HG03060 (cell line): Measurements from ENCODE around the gene HSD11B1L.

ENCODE experiments used
- ATAC-seq: cut with Tn5 transposase; IDR thresholded peaks from one replicate; pipeline ENCODE4 v1.9.1; 2021; ENCODE audit warnings: low read depth, moderate number of reproducible peaks; ENCODE audit not compliant: unreplicated experiment

The HSD11B1L gene

DNA sequence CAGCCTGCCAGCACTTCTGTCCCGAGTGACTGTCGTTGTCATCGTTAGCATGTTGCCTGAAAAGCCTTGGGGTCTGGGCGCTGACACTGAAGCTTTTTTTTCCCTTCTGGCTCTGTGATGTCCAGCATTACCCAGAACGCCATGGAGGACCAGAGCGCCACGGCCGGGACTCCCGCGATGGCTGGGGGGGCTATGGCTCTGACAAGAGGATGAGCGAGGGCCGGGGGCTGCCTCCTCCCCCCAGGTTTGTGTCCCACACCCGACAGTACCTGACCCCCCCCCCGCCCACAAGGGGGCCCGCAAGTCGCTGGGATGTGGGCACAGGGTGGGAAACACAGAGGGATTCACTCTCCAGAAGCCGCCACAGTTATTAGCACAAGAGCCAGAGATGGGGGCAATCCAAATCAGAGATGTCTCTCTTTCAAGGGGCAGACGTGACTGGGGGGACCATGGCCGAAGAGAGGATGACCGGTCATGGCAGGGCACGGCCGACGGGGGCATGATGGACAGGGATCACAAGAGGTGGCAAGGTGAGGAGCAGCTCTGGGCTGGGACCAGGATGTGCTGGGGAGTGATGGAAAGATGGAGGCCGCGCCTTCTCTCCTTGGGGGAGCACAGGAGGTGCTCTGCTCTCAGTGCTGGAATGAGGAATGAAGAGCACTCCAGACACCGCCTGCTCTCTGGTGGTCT is 13.8 kb upstream of the HSD11B1L start:
- ATAC-seq = no peak

DNA sequence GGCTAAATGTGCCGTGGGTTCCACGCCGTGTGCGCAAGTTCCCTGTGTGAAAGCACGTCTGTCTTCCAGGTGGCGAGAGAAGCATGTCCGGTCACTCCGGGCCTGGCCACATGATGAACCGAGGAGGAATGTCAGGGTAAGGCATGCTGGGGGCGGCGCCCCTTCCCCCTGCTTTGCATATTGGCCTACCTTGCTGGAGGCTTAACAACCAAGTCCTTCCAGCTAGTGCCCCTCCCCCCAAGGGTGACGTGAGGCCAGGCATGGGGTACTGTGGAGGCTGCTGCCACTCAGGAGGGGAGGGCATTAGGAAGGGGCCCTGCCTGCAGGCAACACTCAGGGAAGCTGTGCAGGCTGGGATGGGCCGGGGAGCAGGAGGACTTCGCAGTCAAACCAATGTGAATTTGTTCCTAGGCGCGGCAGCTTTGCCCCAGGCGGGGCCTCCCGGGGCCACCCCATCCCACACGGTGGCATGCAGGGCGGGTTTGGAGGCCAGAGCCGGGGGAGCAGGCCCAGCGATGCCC is 13.0 kb upstream of the HSD11B1L start:
- ATAC-seq = no peak

DNA sequence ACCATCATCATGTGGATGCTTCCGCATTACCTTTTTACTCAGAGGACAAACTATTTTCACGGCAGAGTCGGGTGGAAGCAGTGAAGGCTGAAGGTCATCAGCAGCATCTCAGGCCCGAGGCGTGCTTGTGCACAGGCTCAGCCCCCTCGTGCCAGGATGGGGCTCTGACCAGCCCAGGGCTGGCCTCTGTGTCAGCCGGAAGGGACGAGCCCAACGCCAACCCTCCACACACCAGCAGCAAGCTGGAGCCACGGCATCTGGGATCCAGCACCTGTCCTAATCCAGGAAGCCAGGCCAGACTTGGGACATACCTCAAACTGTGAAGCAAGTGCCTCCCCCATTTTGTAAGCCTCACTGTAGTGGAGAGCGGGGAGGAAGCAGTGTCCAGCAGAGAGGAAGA is 11.6 kb upstream of the HSD11B1L start:
- ATAC-seq = no peak

DNA sequence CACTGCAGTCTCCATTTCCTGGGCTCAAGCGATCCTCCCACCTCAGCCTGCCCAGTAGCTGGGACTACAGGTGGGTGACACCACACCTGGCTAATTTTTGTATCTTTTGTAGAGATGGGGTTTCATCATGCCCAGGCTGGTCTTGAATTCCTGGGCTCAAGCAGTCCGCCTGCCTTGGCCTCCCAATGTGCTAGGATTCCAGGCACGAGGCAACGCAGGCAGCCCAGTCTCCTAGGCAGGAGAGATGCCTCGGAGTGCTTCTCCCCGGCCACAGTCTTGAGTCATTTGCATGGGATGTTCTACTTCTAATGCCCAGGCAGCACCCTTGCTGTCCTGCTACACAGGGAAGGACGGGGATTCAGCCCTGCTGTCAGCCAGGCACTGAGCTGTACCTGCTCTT is 9.2 kb upstream of the HSD11B1L start:
- ATAC-seq = no peak

DNA sequence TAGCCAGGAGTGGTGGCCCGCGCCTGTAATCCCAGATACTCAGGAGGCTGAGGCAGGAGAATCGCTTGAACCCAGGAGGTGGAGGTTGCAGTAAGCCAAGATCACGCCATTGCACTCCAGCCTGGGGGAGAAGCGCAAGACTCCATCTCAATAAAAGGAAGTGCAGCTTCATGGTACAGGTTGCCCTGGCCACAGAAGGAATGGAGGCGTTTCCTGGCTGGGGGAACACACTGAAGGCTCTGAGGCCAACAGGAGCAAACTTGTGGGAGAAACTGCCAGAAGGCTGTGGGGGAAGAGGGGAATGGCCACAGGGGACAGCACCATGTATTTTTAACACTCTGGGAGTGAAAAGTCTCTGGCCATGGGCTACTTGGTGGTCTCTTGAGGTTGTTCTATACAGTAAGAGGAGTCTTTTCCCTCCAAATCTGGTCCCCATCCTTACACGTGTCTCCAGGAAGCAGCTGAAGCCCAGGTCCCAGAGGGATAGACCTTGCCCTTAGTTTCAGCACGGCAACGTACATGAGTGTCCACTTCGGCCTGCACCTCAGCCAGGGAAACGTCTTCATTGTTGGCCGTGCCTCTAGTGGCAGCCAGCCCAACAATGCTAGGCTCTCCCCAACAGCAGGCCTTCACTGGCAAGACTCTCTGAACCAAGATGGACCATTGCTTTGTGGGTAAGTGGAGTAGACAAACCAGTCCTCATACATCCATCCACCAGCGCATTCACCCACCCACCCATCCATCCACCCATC is 7.9 kb upstream of the HSD11B1L start:
- ATAC-seq = no peak

DNA sequence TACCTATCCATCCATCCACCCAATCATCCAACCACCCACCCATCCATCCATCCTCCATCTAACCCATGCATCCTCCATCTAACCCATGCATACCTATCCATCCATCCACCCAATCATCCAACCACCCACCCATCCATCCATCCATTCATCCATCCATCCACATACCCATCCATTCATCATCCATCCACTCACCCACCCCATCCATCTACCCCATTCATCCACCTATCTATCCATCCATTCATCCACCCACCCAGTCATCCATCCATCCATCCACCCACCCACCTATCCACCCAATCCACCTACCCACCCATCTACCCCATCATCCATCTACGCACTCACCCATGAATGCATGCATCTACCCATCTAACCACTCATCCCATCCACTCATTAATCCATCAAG is 7.1 kb upstream of the HSD11B1L start:
- no peak for ATAC-seq

DNA sequence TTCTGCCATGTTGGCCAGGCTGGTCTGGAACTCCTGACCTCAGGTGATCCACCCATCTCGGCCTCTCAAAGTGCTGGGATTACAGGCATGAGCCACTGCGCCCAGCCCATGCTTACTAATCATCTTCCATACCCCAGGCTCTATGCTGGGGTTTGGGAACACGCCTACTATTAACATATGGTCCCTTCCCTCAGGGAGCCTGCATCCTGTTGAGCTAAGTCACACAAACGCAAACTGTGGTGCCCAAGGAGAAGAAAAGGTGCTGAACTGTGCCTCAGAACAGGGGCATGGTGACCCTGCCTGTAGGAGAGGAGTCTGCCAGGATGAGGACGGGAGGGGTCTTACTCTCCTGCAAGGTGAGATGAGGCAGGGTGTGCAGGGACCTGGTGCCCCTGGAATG is 6.1 kb upstream of the HSD11B1L start:
- no peak for ATAC-seq

DNA sequence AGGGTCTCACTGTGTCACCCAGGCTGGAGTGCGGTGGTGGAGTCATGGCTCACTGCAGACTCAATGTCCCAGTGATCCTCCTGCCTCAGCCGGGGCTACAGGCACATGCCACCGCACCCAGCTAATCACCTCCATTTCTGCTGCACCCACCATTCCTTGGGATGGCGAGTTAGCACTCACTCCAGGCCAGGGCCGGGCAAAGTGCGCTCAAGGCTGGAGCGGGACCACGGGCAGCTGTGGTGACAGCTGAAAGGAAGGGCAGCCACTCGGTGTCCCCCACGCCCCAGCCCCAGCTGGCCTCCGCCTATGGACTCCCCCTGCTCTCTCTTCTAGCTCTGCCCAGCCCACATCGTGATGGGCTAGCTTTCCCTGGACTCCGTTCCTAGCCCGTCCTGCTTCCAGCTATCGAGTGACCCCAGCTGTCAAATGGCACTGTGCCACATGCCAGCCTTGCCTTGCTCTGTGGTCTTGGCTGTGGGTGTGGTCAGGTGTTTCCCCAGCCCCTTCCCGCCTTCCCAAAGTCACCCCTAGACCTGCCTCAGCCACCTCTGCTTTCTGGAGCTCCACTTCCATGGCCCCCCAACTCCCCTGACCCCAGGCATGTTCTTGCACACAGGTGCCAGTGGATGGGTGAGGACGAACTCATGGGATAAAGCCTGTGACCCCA is 4.6 kb upstream of the HSD11B1L start:
- no peak for ATAC-seq

DNA sequence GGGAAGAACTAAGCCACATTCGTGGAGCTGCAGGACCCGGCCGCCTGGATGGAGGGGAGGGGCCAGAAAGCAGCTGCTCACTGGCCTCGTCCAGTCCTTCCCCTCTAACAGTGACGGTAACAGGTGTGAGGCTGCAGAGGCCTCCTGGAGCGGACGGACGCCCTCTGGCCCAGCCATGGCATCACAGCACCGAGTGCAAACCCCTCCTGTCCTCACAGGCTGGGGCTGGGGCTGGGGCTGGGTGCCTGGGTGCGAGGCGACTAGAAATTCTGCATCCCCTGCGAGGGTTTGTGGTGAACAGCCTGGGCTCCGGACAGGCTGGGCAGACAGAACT is 4.1 kb upstream of the HSD11B1L start:
- no peak for ATAC-seq

DNA sequence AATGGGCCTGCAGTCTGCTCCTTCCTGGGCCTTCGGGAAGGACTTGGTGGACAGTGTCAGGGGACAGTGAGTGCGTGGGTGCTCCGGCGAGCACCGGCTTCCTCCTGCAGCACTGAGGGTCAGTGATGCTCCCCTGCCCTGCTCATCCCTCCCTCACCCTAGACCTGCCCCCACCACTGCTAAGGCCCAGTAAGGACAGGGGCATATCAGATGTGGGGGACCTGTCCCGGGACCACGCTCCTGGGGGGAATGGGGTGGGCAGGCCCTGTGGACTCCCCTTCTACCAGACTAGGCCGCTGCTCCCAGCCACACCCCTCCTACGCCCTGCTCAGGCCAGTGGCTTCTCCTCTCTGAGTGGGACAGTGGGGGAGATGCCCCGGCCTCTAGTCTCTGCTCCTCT is 3.7 kb upstream of the HSD11B1L start:
- ATAC-seq = no peak

DNA sequence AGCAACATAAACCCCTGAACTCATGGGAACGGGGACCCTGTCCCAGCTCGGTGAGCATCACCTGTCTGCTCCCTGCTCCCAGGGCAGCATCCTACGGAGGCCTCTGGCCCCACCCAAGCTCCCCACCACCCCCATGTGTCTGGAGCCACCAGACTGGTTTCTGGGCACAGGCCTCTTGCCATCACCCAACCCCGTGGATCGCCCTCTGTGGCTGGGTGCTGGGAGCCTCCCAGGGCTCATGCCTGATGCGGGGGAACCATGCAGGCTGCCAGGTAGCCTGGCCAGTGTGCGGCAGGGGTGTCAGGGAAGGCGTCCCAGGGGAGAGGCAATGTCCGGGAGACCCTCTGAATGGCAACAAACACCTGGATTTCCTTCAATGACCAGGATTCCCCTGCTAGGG is 3.2 kb upstream of the HSD11B1L start:
- no peak for ATAC-seq

DNA sequence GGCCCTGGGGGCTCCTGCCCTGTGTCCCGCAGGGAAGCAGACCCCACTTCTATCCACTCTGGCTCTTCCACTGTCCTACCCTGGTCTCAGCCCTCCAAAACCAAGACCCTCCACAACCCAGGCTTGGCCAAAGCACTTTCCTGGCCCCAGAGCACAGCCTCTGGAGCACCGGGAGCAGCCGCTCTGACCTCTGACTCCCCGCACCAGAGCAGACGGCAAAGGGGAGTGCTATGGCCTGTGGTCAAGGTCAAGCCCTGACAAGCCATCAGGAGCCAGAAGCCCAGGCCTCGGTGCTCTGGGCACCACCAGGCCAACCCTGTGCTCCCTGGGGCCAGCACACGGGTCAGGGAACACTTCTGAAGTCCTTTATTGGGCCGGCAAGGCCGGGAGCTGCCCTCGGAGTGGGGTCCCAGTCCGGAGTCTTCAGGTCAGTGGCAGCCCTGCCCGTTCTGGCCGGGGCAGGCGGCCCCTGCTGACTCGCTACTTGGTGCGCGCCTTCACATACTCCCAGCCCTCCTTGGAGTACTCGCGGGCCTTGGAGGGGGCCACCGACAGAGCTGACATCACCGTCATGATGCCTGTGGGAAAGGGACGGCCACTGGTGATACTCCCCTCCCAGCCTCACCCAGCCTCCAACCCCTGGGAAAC is 2.6 kb upstream of the HSD11B1L start:
- ATAC-seq = no peak

DNA sequence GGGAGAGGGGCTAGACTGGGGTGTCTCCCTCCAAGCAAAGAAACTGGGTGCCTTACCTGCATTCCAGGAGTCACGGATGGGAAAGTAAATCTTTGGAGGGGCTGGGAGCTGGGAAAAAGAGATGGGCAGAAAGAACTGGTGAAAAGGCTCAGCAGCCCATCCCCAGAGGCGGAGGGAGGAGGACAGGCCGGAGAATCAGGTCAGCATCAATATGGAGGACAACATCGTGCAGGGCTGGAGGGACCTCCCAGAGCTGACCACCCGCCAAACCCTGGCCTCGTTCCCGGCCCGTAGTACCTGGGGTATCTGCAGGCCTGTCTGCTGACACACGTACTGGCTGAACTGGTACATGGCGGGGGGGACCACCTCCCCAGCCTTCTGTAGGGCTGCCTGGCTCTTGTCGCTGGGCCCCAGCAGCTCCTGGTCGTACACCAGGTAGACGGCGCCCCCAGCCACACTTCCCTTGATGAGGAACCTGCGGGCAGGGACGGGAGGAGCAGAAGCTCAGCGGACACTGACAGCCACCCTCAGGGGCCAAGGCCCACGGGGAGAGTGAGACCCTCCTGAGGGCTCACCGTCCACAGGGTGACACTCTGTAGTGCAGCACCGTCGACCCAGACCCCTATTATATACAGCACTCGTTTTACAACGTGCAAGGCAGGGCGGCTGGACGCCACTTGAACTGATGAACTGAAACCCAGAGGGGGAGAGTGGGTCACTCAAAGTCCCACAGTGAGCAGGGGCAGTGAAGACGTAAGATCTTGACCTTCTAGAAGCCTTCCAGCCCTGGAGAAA is 1.3 kb upstream of the HSD11B1L start:
- ATAC-seq = no peak

DNA sequence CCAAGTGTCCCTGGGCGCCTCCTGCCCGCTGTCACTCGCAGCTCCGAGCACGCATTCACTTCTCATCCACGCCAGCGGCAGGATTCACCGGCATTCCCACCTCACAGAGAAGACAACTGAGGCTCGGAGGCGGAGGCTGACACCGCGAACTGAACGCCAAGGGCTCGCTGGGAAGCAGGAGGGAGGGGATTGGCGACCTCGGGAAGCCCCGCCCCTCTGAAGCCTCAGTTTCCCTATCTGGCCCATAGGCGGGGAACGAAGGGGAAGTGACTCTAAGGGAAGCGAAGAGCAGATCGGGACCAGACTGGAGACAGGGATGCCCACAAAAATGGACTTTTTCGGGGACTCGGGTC is 767 bp upstream of the HSD11B1L start:
- no peak for ATAC-seq

DNA sequence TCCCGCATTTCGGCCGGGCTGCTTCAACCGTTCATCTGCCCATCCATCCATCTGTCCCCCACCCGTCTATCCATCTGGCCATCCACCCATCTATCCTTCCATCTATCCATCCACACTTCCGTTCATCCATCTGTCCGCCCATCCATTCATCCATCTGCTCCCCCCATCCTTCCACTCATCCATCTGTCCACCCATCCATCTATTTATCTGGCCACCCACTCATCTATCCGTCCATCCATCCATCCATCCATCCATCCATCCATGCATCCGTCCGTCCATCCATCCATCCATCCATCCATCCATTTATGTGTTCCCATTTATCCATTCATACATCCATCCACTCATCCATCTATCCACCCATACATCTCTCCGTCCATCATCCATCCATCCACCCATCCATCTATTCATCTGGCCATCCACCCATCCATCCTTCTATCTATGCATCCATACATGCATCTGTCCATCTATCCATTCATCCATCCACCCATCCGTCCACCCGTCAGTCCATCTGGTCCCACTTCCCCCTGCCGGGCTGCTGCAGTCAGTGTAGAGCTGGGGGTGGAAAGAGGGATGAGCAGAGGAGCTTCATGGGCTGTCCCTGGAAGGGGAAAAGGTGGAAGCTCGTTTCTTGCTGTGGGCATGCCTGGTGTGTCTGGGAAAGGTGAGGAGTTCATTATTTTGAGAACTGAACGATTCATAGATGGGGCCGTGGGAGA is 722 bp downstream of the HSD11B1L start:
- no peak for ATAC-seq

DNA sequence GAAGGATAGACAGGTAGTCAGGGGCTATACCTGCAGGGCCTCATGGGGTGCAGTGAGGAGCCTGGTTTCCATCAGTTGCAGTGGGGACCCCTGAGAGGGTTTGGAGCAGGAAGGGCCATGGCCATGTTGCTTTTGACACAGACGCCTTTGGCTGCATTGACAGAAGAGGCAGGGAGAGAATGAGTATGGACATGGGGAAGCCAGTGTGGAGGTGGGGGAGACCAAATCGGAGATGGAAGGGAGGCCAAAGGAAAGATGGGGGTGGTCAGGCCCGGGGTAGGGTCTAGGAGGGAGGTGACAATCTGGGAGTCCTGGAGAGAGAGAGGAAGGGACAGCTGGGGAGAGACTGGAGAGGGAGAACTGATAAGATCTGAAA is 1.3 kb downstream of the HSD11B1L start:
- no peak for ATAC-seq

DNA sequence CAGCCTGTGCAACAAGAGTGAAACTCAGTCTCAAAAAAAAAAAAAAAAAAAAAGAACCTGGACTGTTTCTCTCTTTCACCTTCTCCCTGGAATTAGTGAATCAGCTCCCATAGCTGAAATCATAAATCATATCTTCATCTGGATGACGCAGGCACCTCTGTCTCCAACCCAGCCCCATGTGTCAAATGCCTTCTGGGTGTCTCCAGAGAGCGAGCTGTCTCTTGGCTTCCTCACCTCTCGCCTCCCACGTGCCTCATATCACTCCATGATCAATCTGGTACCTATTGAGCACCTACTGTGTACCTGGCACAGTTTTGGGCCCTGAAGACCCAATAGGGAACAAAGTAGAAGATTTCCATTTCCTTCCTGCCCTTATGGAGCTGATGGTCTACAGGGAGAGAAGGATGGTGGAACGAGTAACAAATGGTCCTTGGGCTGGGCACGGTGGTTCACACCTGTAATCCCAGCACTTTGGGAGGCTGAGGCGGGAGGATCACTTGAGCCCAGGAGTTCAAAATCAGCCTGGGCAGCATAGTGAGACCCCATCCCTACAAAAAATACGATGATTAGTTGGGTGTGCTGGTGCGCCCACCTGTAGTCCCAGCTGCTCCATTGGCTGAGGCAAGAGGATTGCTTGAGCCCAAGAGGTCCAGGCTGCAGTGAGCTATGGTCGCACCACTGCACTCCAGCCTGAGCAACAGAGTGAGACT is 2.5 kb downstream of the HSD11B1L start:
- no peak for ATAC-seq

DNA sequence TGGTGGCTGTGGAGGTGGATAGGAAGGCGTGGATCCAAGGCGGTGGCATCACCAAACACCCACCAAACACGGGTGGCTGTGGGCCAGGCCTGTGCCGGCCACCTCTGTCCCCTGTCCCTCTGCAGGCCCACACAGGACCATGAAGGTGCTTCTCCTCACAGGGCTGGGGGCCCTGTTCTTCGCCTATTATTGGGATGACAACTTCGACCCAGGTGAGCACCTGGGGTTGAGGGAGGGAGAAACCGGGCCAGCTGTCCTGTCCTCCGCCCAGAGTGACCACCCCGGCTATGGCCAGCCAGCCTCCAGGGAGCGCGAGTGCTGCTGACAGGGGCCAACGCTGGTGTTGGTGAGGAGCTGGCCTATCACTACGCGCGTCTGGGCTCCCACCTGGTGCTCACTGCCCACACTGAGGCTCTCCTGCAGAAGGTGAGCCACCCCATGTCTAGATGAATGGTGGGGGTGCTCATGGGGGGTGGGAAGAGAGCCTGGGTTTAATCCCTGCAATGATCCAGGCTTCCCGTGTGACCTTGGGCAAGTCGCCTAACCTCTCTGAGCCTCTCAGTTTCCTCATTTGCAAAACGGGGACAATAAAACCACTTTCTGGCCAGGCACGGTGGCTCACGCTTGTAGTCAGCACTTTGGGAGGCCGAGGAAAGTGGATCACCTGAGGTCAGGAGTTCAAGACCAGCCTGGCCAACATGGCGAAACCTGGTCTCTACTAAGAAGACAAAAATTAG is 4.0 kb downstream of the HSD11B1L start:
- no peak for ATAC-seq

DNA sequence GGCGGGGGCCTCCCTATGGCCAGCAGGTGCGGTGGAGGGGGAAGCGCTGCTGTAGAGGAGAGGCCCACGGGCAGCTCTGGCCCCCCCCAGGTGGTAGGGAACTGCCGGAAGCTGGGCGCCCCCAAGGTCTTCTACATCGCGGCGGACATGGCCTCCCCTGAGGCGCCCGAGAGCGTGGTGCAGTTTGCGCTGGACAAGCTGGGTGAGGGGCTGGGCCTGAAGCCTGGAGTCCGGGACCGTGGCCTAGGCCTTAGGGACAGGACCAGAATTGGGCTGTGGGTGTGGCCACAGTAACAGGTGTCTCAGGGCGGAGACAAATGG is 5.5 kb downstream of the HSD11B1L start:
- no peak for ATAC-seq
